Loucy (cell line): ENCODE results near the gene DIP2B.

Experiments
- H2AFZ ChIP-seq: fragments of 200-600 bp; sonication (generic); 2 replicates; pipeline ENCODE4 v1.6.0; 2016; ENCODE audit warnings: antibody characterized with exemption, mild to moderate bottlenecking, low read length, moderate library complexity
- H3F3A ChIP-seq: fragments of 200-600 bp; 2 replicates; pipeline ENCODE4 v1.6.0; 2016; ENCODE audit warnings: antibody characterized with exemption, low read depth, mild to moderate bottlenecking
- H3K27me3 ChIP-seq: fragments of 200-600 bp; sonication (generic); 2 replicates; pipeline ENCODE4 v1.6.1; 2014; ENCODE audit warnings: low read length, mild to moderate bottlenecking; ENCODE audit not compliant: insufficient read depth, poor library complexity, severe bottlenecking
- H3K36me3 ChIP-seq: fragments of 200-600 bp; sonication (generic); 2 replicates; pipeline ENCODE4 v1.6.1; 2016; ENCODE audit warnings: low read length; ENCODE audit not compliant: insufficient read depth
- H3K4me1 ChIP-seq: fragments of 200-600 bp; sonication (generic); 2 replicates; pipeline ENCODE4 v1.5.1; 2014; ENCODE audit warnings: low read length, mild to moderate bottlenecking; ENCODE audit not compliant: insufficient read depth, poor library complexity, severe bottlenecking
- H3K4me2 ChIP-seq: fragments of 200-600 bp; sonication (generic); 2 replicates; pipeline ENCODE4 v1.6.0; 2014; ENCODE audit warnings: antibody characterized with exemption, low read length, low read depth, mild to moderate bottlenecking; ENCODE audit not compliant: poor library complexity, severe bottlenecking
- H3K4me3 ChIP-seq: fragments of 200-600 bp; sonication (generic); 2 replicates; pipeline ENCODE4 v1.5.1; 2014; ENCODE audit warnings: low read length, mild to moderate bottlenecking, mixed read lengths; ENCODE audit not compliant: poor library complexity, severe bottlenecking
- H3K79me2 ChIP-seq: fragments of 200-600 bp; sonication (generic); 2 replicates; pipeline ENCODE4 v1.6.1; 2014; ENCODE audit warnings: low read length; ENCODE audit not compliant: insufficient read depth
- H3K9ac ChIP-seq: fragments of 200-600 bp; sonication (generic); 2 replicates; pipeline ENCODE4 v1.6.0; 2014; ENCODE audit warnings: mild to moderate bottlenecking, low read depth, low read length, moderate library complexity; ENCODE audit not compliant: poor library complexity, severe bottlenecking
- H3K9me2 ChIP-seq: fragments of 200-600 bp; sonication (generic); replicated peaks from 2 replicates; pipeline ENCODE4 v1.6.1; 2016; ENCODE audit warnings: low read depth, low read length, mixed read lengths
- H3K9me3 ChIP-seq: fragments of 200-600 bp; sonication (generic); 2 replicates; pipeline ENCODE4 v1.6.1; 2014; ENCODE audit warnings: mild to moderate bottlenecking, antibody characterized with exemption, low read length, low read depth; ENCODE audit not compliant: insufficient read depth
- H4K20me1 ChIP-seq: fragments of 200-600 bp; sonication (generic); 2 replicates; pipeline ENCODE4 v1.6.0; 2014; ENCODE audit warnings: antibody characterized with exemption, low read length, mild to moderate bottlenecking; ENCODE audit not compliant: insufficient read depth, poor library complexity, severe bottlenecking
- EZH2phosphoT487 ChIP-seq: fragments of 200-600 bp; IDR thresholded peaks from 2 replicates; pipeline ENCODE4 v1.6.1; 2018; ENCODE audit warnings: antibody characterized with exemption, mild to moderate bottlenecking, moderate library complexity, borderline replicate concordance
- TF ChIP-seq, protein P1 (sequence below): fragments of 200-600 bp; sonication (generic); conservative IDR thresholded peaks from 2 replicates; pipeline ENCODE4 v1.5.1; 2014; ENCODE audit warnings: mild to moderate bottlenecking, antibody characterized with exemption, low read length

The DIP2B gene

DNA sequence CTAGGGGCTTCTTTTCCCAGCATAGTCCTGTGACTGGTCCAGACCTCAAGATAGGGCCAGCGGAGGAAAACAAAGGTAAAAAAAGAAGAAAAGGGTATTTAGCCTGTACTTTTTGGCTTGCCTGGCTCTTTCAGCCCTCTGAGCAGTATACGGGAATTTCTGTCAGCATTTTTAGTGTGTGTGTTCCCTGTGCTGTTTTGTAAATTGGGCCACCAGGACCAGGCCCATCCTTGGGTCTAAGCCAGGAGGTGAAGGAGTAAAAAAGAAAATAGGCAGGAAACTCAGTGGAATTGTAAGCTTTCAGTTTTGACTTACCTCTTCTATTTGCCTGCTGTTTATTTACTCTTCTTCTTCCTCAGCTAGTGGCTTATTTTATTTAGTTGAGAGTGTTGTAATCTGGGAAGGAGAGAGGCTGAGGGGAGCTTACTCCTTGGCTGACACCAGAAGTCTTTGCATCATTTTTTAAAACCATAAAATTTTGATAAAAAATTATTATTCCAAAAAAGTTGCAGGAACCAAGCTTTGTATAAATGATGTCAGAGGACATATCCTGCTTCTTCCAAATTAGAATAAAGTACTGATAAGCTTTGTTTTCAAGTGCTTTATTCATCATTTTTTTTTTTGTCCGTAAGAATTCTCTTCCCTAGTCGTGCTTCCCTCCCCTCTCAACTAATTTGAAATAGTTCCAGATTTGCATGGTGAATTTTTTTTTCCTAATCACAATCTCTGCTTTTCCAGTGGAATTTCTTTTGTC lies 63.7 kb downstream of the DIP2B start:
- no peak overlapping the region for H2AFZ ChIP-seq
- H3F3A ChIP-seq = no peaks in the 10 kb centered on the region
- no peaks in the 10 kb centered on the region for H3K9me2 ChIP-seq
- H3K4me2 ChIP-seq = no peak overlapping the region
- no peaks in the 10 kb centered on the region for H3K9me3 ChIP-seq
- TF ChIP-seq, protein P1, sequence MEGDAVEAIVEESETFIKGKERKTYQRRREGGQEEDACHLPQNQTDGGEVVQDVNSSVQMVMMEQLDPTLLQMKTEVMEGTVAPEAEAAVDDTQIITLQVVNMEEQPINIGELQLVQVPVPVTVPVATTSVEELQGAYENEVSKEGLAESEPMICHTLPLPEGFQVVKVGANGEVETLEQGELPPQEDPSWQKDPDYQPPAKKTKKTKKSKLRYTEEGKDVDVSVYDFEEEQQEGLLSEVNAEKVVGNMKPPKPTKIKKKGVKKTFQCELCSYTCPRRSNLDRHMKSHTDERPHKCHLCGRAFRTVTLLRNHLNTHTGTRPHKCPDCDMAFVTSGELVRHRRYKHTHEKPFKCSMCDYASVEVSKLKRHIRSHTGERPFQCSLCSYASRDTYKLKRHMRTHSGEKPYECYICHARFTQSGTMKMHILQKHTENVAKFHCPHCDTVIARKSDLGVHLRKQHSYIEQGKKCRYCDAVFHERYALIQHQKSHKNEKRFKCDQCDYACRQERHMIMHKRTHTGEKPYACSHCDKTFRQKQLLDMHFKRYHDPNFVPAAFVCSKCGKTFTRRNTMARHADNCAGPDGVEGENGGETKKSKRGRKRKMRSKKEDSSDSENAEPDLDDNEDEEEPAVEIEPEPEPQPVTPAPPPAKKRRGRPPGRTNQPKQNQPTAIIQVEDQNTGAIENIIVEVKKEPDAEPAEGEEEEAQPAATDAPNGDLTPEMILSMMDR = no peak
- no peak for TF ChIP-seq EZH2phosphoT487
- no peaks in the 10 kb centered on the region for H3K27me3 ChIP-seq
- H3K4me3 ChIP-seq = no peak overlapping the region
- H3K9ac ChIP-seq = no peak overlapping the region
- peaks cover 18% of the 10 kb centered on the region for H4K20me1 ChIP-seq
- H3K79me2 ChIP-seq = peaks cover 96% of the 10 kb centered on the region
- no peaks in the 10 kb centered on the region for H3K36me3 ChIP-seq
- H3K4me1 ChIP-seq = peaks cover 15% of the 10 kb centered on the region

DNA sequence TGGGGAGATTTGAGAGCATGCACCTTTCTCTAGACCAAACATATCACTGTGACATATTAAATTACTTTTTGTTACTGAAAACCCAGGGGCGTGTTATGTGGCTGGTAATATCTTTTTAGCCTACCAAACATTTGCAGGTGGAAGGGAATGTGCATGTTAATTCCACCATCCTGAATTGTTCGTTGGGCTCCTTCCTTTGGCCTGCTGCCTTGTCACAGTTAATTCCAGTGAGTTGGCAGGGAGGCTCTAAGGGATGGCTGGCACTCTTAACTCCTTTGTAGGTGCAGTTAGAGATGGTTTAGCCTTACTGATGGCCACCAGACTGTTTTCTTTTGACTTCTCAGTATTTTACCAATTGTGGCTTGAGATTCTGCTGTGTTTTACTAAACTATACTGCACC lies 64.5 kb downstream of the DIP2B start:
- Histone ChIP-seq H3K79me2 (peaks cover 94% of the 10 kb centered on the region), H3K4me3 (no peak overlapping the region), H3K9ac (no peak overlapping the region), H3K36me3 (no peaks in the 10 kb centered on the region), H3K27me3 (no peaks in the 10 kb centered on the region), H4K20me1 (peaks cover 18% of the 10 kb centered on the region), H3K9me3 (no peaks in the 10 kb centered on the region), H3K4me1 (peaks cover 15% of the 10 kb centered on the region), H3F3A (no peaks in the 10 kb centered on the region), H3K9me2 (no peaks in the 10 kb centered on the region), H3K4me2 (no peak overlapping the region), H2AFZ (no peak overlapping the region)
- TF ChIP-seq EZH2phosphoT487 = no peak
- TF ChIP-seq, protein P1 = no peak

DNA sequence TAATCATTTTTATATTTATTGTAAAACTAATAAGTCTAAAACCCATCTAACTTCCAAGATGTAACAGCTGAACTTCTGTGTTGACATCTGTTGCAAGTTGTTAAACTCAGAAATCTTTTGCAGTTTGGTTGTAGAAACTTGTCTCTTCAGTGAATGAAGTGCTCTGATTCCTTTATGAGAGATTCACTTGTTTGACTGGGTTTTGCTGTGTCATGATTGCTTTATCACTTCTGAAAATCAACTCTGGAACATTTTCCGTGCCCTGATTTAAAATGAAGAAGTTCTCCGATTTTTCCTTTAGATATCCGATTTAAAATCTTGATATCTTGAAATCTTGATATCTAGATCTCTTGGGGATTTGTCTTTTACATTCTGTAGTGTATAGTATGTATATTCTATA lies 65.1 kb downstream of the DIP2B start:
- peaks cover 94% of the 10 kb centered on the region for H3K79me2 ChIP-seq
- TF ChIP-seq, protein P1 = no peak
- TF ChIP-seq EZH2phosphoT487 = no peak

More for the DNA sequence above, 65.1 kb downstream of the DIP2B start:
- Histone ChIP-seq H3K9me2 (no peaks in the 10 kb centered on the region), H3K4me1 (peaks cover 9% of the 10 kb centered on the region), H3K4me3 (no peak overlapping the region), H4K20me1 (peaks cover 22% of the 10 kb centered on the region), H3F3A (no peaks in the 10 kb centered on the region), H3K4me2 (no peak overlapping the region), H3K36me3 (no peaks in the 10 kb centered on the region), H3K9me3 (no peaks in the 10 kb centered on the region), H3K9ac (no peak overlapping the region), H2AFZ (no peak overlapping the region), H3K27me3 (no peaks in the 10 kb centered on the region)
